ENCODE data around the gene FAF1.

Gene FAF1

GRCh38 chr1:50426108-50426700 is 533.9 kb downstream of the FAF1 start:
- no peak for TF ChIP-seq CTCF (IDR thresholded peaks at IDR 0.05)
- Histone ChIP-seq H3K4me3 (no peak overlapping the region), H3K27ac (no peak overlapping the region)
- DNase-seq (ENCODE audit: low spot score) = no peak

- TF ChIP-seq CTCF (IDR thresholded peaks at IDR 0.05) = no peak
- no peak for DNase-seq (ENCODE audit: low spot score)
- Histone ChIP-seq H3K4me3 (peak overlapping the region; percentile 63), H3K27ac (no peak overlapping the region)
These were observed 534.5 kb downstream of the FAF1 start for GRCh38 chr1:50425376-50426107.

GRCh38 chr1:50424884-50425375 is 535.1 kb downstream of the FAF1 start:
- Histone ChIP-seq H3K27ac (no peak overlapping the region), H3K4me3 (peak overlapping the region; percentile 63)
- TF ChIP-seq CTCF (IDR thresholded peaks at IDR 0.05) = no peak
- no peak for DNase-seq (ENCODE audit: low spot score)

- H3K4me3 ChIP-seq = peak overlapping the region; percentile 63
These were observed 535.8 kb downstream of the FAF1 start for GRCh38 chr1:50424045-50424883.

GRCh38 chr1:50423670-50424000 is 536.4 kb downstream of the FAF1 start:
- DNase-seq (ENCODE audit: low spot score) = no peak
- no peak for TF ChIP-seq CTCF (IDR thresholded peaks at IDR 0.05)
- peak overlapping the region; percentile 63 for H3K4me3 ChIP-seq

More at GRCh38 chr1:50424045-50424883, 535.8 kb downstream of the FAF1 start:
- no peak for TF ChIP-seq CTCF (IDR thresholded peaks at IDR 0.05)
- DNase-seq (ENCODE audit: low spot score) = no peak
- no peak overlapping the region for H3K27ac ChIP-seq

GRCh38 chr1:50422946-50423669 is 537.0 kb downstream of the FAF1 start, which contains the start of gene DMRTA2:
TSS of gene DMRTA2 (minus strand) at chr1:50423443. CDS start at chr1:50421536, 1,907 bp downstream.
- H3K4me3 ChIP-seq = peak within 1 kb of the TSS; percentile 63
- TF ChIP-seq CTCF (IDR thresholded peaks at IDR 0.05) = no peak
- no peak within 1 kb of the TSS for H3K27ac ChIP-seq
- DNase-seq (ENCODE audit: low spot score) = no peak

More at GRCh38 chr1:50423670-50424000, 536.4 kb downstream of the FAF1 start:
- H3K27ac ChIP-seq = no peak overlapping the region

All from coronary artery (tissue), 2 donors.